Tibial nerve (tissue), 3 donors: ENCODE measurements around the gene PCDHB5.

Experiments used
- CTCF ChIP-seq, 5 experiments: fragments of 200-600 bp in 3 of 5; fragments of 450-650 bp in 2 of 5; sonication (generic) in 3 of 5; IDR thresholded peaks; one replicate each; pipeline ENCODE4 v1.5.1; 2016 to 2019; ENCODE audit warnings: antibody characterized with exemption in 5 of 5, mild to moderate bottlenecking in 3 of 5, moderate library complexity in 2 of 5
- POLR2A ChIP-seq, 2 donors: fragments of 450-650 bp; IDR thresholded peaks; one replicate each; pipeline ENCODE4 v1.6.1; 2017; ENCODE audit warnings: antibody characterized with exemption in 2 of 2, mild to moderate bottlenecking in 2 of 2, moderate library complexity in 2 of 2

GRCh38 chr5:141135030-141135717 is at the start of gene PCDHB5:
- peak in 2 of 5 experiments; percentile 12 to 32 for TF ChIP-seq CTCF (IDR thresholded peaks at IDR 0.05)
- no peak for TF ChIP-seq POLR2A (IDR thresholded peaks at IDR 0.05)
